HCT116 (cell line): Measurements from ENCODE around the gene ACKR1.

Experiments
- ATF3 ChIP-seq: IDR thresholded peaks from 2 replicates; pipeline ENCODE4 v1.6.1; 2012
- CEBPB ChIP-seq: IDR thresholded peaks from 2 replicates; pipeline ENCODE4 v1.6.1; 2012; ENCODE audit warnings: low read depth
- EZH2 ChIP-seq: fragments of 200-600 bp; sonication (generic); IDR thresholded peaks from 2 replicates; pipeline ENCODE4 v1.6.1; 2017; ENCODE audit warnings: antibody characterized with exemption, mixed run types
- EZH2phosphoT487 ChIP-seq: fragments of 200-600 bp; IDR thresholded peaks from 2 replicates; pipeline ENCODE4 v1.6.1; 2018; ENCODE audit warnings: antibody characterized with exemption, borderline replicate concordance
- POLR2A ChIP-seq: IDR thresholded peaks from 2 replicates; pipeline ENCODE4 v1.7.0; 2011; ENCODE audit warnings: borderline replicate concordance; ENCODE audit not compliant: insufficient read depth, insufficient read length; ENCODE audit errors: extremely low read depth
- POLR2AphosphoS5 ChIP-seq: IDR thresholded peaks from 2 replicates; pipeline ENCODE4 v1.6.1; 2011; ENCODE audit warnings: mild to moderate bottlenecking, low read depth, low read length, moderate library complexity
- SP1 ChIP-seq: IDR thresholded peaks from 2 replicates; pipeline ENCODE4 v1.6.1; 2012; ENCODE audit warnings: low read depth
- SRF ChIP-seq: IDR thresholded peaks from 2 replicates; pipeline ENCODE4 v1.6.1; 2012; ENCODE audit warnings: low read depth
- TCF7L2 ChIP-seq: IDR thresholded peaks from 2 replicates; pipeline ENCODE4 v1.7.0; 2011; ENCODE audit warnings: borderline replicate concordance, inconsistent platforms; ENCODE audit not compliant: insufficient read depth, insufficient read length; ENCODE audit errors: extremely low read depth
- TF ChIP-seq, protein P1 (sequence below), 3 experiments: fragments of 200-600 bp in 1 of 3; sonication (generic) in 1 of 3; IDR thresholded peaks in 2 of 3; conservative IDR thresholded peaks in 1 of 3; 2 replicates each; pipeline ENCODE4 v1.5.1; 2012 to 2017; ENCODE audit warnings: low read depth in 2 of 3, low read length in 2 of 3, antibody characterized with exemption in 1 of 3, borderline replicate concordance in 1 of 3, control low read depth in 1 of 3, mild to moderate bottlenecking in 1 of 3, mixed read lengths in 1 of 3, mixed run types in 1 of 3, moderate library complexity in 1 of 3; ENCODE audit not compliant: insufficient read depth in 1 of 3
- TF ChIP-seq, protein P2 (sequence below): IDR thresholded peaks from 2 replicates; pipeline ENCODE4 v1.6.1; 2011; ENCODE audit warnings: mild to moderate bottlenecking, low read length, moderate library complexity; ENCODE audit not compliant: insufficient replicate concordance; ENCODE audit errors: extremely low read depth

GRCh38 chr1:159173320-159173719 is 31.4 kb upstream of the ACKR1 start:
- TF ChIP-seq POLR2A, result no peak
- TF ChIP-seq, protein P1, sequence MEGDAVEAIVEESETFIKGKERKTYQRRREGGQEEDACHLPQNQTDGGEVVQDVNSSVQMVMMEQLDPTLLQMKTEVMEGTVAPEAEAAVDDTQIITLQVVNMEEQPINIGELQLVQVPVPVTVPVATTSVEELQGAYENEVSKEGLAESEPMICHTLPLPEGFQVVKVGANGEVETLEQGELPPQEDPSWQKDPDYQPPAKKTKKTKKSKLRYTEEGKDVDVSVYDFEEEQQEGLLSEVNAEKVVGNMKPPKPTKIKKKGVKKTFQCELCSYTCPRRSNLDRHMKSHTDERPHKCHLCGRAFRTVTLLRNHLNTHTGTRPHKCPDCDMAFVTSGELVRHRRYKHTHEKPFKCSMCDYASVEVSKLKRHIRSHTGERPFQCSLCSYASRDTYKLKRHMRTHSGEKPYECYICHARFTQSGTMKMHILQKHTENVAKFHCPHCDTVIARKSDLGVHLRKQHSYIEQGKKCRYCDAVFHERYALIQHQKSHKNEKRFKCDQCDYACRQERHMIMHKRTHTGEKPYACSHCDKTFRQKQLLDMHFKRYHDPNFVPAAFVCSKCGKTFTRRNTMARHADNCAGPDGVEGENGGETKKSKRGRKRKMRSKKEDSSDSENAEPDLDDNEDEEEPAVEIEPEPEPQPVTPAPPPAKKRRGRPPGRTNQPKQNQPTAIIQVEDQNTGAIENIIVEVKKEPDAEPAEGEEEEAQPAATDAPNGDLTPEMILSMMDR (IDR thresholded peaks at IDR 0.05 in 2 of 3, conservative IDR thresholded peaks at IDR 0.05 in 1 of 3; ENCODE audit: borderline replicate concordance in 1 of 3, insufficient read depth in 1 of 3, low read depth in 2 of 3, low read length in 2 of 3), result no peak
- TF ChIP-seq EZH2phosphoT487, result no peak
- no peak for TF ChIP-seq CEBPB
- no peak for TF ChIP-seq POLR2AphosphoS5
- TF ChIP-seq EZH2, result no peak
- TF ChIP-seq TCF7L2, result no peak
- TF ChIP-seq SP1, result no peak
- no peak for TF ChIP-seq ATF3
- TF ChIP-seq, protein P2, sequence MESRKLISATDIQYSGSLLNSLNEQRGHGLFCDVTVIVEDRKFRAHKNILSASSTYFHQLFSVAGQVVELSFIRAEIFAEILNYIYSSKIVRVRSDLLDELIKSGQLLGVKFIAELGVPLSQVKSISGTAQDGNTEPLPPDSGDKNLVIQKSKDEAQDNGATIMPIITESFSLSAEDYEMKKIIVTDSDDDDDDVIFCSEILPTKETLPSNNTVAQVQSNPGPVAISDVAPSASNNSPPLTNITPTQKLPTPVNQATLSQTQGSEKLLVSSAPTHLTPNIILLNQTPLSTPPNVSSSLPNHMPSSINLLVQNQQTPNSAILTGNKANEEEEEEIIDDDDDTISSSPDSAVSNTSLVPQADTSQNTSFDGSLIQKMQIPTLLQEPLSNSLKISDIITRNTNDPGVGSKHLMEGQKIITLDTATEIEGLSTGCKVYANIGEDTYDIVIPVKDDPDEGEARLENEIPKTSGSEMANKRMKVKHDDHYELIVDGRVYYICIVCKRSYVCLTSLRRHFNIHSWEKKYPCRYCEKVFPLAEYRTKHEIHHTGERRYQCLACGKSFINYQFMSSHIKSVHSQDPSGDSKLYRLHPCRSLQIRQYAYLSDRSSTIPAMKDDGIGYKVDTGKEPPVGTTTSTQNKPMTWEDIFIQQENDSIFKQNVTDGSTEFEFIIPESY, result no peak
- TF ChIP-seq SRF, result no peak
